OCI-LY7 (cell line): ENCODE measurements around the gene TFEC. TPM values are rescaled to one million over a fixed set of nuclear protein-coding genes. Genes with fewer than 3 reads are reported as not detected.
"Not testable (repeated sequence)": the region's sequence is repeated elsewhere in the genome, so short reads cannot be mapped to it uniquely, and the experiment has no call there.

Experiments used
- BruUV-seq: library from RNA; stranded (reverse); fragments of 400-500 nt; replicated peaks from 2 replicates; lab custom pipeline; 2021; lab: Mats Ljungman, UMichigan
- CTCF ChIA-PET: fragments of 300-600 bp; sonication (Branson Sonifier 250); formaldehyde crosslinking; loops from one replicate; lab custom pipeline; 2022; ENCODE audit warnings: antibody characterized with exemption; ENCODE audit not compliant: unreplicated experiment; lab: Charles Lee
- POLR2A ChIA-PET: fragments of 300-600 bp; sonication (Branson Sonifier 250); formaldehyde crosslinking; loops from one replicate; lab custom pipeline; 2022; ENCODE audit warnings: antibody characterized with exemption; lab: Charles Lee
- DNase-seq: peaks from one replicate; pipeline ENCODE4 v3.0.0-alpha.2; 2015; ENCODE audit warnings: low spot score
- H2AFZ ChIP-seq: fragments of 200-600 bp; sonication (generic), shearing (Covaris generic); 2 replicates; pipeline ENCODE4 v1.6.1; 2014; ENCODE audit warnings: mild to moderate bottlenecking, antibody characterized with exemption, low read length, moderate library complexity
- H3K27ac ChIP-seq: fragments of 200-600 bp; sonication (generic); 2 replicates; pipeline ENCODE4 v1.5.1; 2014; ENCODE audit warnings: mixed run types, low read depth, mild to moderate bottlenecking, moderate library complexity, low read length, inconsistent platforms; ENCODE audit not compliant: poor library complexity, severe bottlenecking
- H3K36me3 ChIP-seq: fragments of 200-600 bp; sonication (generic); 2 replicates; pipeline ENCODE4 v1.6.1; 2014; ENCODE audit warnings: mild to moderate bottlenecking, antibody characterized with exemption, low read length, moderate library complexity, mixed read lengths; ENCODE audit not compliant: insufficient read depth
- H3K4me1 ChIP-seq: fragments of 200-600 bp; sonication (generic); 2 replicates; pipeline ENCODE4 v1.5.1; 2014; ENCODE audit warnings: mild to moderate bottlenecking, low read length; ENCODE audit not compliant: insufficient read depth, poor library complexity, severe bottlenecking
- H3K4me2 ChIP-seq: fragments of 200-600 bp; sonication (generic); 2 replicates; pipeline ENCODE4 v1.6.1; 2014; ENCODE audit warnings: mild to moderate bottlenecking, low read length
- H3K4me3 ChIP-seq: fragments of 200-600 bp; sonication (generic); 2 replicates; pipeline ENCODE4 v1.5.1; 2014; ENCODE audit warnings: mild to moderate bottlenecking, low read depth, low read length; ENCODE audit not compliant: poor library complexity, severe bottlenecking
- H3K79me2 ChIP-seq: fragments of 200-600 bp; sonication (generic); 2 replicates; pipeline ENCODE4 v1.6.1; 2016; ENCODE audit warnings: low read depth, mild to moderate bottlenecking, low read length, moderate library complexity, mixed read lengths; ENCODE audit not compliant: insufficient read depth
- H3K9me2 ChIP-seq: fragments of 200-600 bp; sonication (generic); 2 replicates; pipeline ENCODE4 v1.6.1; 2016; ENCODE audit warnings: mild to moderate bottlenecking, low read length, mixed read lengths; ENCODE audit not compliant: insufficient read depth
- H3K9me3 ChIP-seq: fragments of 200-600 bp; sonication (generic); 2 replicates; pipeline ENCODE4 v1.6.1; 2014; ENCODE audit warnings: mild to moderate bottlenecking, mixed run types, low read length, mixed read lengths
- H4K20me1 ChIP-seq: fragments of 200-600 bp; sonication (generic); 2 replicates; pipeline ENCODE4 v1.6.1; 2014; ENCODE audit warnings: mild to moderate bottlenecking, antibody characterized with exemption, low read length, moderate library complexity, mixed read lengths; ENCODE audit not compliant: insufficient read depth
- CTCF ChIP-seq: fragments of 200-600 bp; sonication (generic); conservative IDR thresholded peaks from 2 replicates; pipeline ENCODE4 v1.5.1; 2014; ENCODE audit warnings: mild to moderate bottlenecking, antibody characterized with exemption, low read length, moderate library complexity, mixed read lengths
- EZH2phosphoT487 ChIP-seq: fragments of 200-600 bp; sonication (generic); IDR thresholded peaks from 2 replicates; pipeline ENCODE4 v1.6.1; 2018; ENCODE audit warnings: low read depth, borderline replicate concordance, mild to moderate bottlenecking, mixed run types, antibody characterized with exemption, low read length, moderate library complexity, mixed read lengths
- intact Hi-C: fragments of 100-400 bp; cut with micrococcal nuclease; formaldehyde crosslinking; loops from one replicate; pipeline ENCODE4 v1.10.0; 2022; ENCODE audit not compliant: unreplicated experiment
- total RNA-seq, 2 experiments: library from RNA; depleted of rRNA in 1 of 2; stranded (reverse); fragments of >200 nt in 1 of 2; shearing (Covaris generic) in 1 of 2; gene quantifications; 2 replicates each; pipeline ENCODE4 v1.2.3, GENCODE V29; 2014 to 2022

The TFEC gene
- total RNA-seq, 2 experiments from 2014 or later, result 2.2 TPM; not detected in 1

- Histone ChIP-seq H3K9me2 (no peaks in the 10 kb centered on the region), H3K9me3 (no peaks in the 10 kb centered on the region), H3K36me3 (no peaks in the 10 kb centered on the region), H2AFZ (no peak overlapping the region), H4K20me1 (no peaks in the 10 kb centered on the region), H3K27ac (no peak overlapping the region), H3K4me3 (no peak overlapping the region), H3K4me2 (no peak overlapping the region), H3K4me1 (no peaks in the 10 kb centered on the region), H3K79me2 (no peaks in the 10 kb centered on the region)
- no TSS peak for BruUV-seq
- intact Hi-C loops, result no loop called here
- DNase-seq, result no peak
- ChIA-PET CTCF (no interaction called here), POLR2A (no interaction called here)
- no peak for TF ChIP-seq CTCF
- no peak for TF ChIP-seq EZH2phosphoT487
These were observed 21.4 kb upstream of the TFEC start for GRCh38 chr7:116052006-116052405.

- not testable (repeated sequence) for BruUV-seq, H3K9me3 ChIP-seq
- POLR2A ChIA-PET, result interaction anchor here (0.5 kb wide), 1 partner anchor 15 kb away, joined by 3 read pairs; no protein-coding TSS in a partner anchor
These were observed 16.7 kb upstream of the TFEC start for GRCh38 chr7:116047261-116047660.

GRCh38 chr7:116045532-116045931, 15.0 kb upstream of the TFEC start:
- Histone ChIP-seq H3K4me3 (no peak overlapping the region), H3K79me2 (no peaks in the 10 kb centered on the region), H3K27ac (no peak overlapping the region), H3K4me1 (no peaks in the 10 kb centered on the region), H3K9me3 (no peaks in the 10 kb centered on the region), H2AFZ (no peak overlapping the region), H3K36me3 (no peaks in the 10 kb centered on the region), H3K4me2 (no peak overlapping the region), H3K9me2 (no peaks in the 10 kb centered on the region), H4K20me1 (no peaks in the 10 kb centered on the region)
- TF ChIP-seq CTCF, result no peak
- no peak for TF ChIP-seq EZH2phosphoT487
- CTCF ChIA-PET, result no interaction called here
- no TSS peak for BruUV-seq
- POLR2A ChIA-PET, result no interaction called here
- intact Hi-C loops, result no loop called here
- DNase-seq, result no peak

More at GRCh38 chr7:116047261-116047660, 16.7 kb upstream of the TFEC start:
- H3K4me3 ChIP-seq, DNase-seq, H3K4me2 ChIP-seq, H4K20me1 ChIP-seq, CTCF ChIA-PET, H3K36me3 ChIP-seq, H3K4me1 ChIP-seq, H3K79me2 ChIP-seq, intact Hi-C loops, H3K27ac ChIP-seq, H2AFZ ChIP-seq, H3K9me2 ChIP-seq: not testable (repeated sequence)
